ENCODE data around the gene MAGI3.

MAGI3 gene

GRCh38 chr1:113663165-113663951 lies 273.0 kb downstream of the MAGI3 start:
- no peak for DNase-seq

DNA sequence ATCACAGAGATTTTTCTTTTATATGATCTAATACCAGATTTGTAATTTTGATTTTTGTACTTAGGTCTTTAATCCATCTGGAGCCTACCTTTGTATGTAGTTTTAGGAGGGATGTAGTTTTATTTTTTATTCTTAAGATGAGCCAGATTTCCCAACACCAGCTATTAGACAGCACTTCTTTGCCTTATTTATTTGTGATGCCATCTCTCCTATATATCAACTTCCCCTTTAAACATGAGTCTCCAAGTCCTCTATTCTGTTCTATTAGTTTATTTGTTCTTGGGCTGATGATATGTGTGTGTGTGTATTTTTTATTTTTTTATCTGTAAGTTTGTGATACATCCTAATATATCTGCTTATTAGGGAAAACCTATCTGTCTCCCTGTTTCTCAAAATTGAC lies 274.8 kb downstream of the MAGI3 start:
- no peak for DNase-seq

GRCh38 chr1:113666126-113666525 lies 275.8 kb downstream of the MAGI3 start:
- no peak for DNase-seq

DNA sequence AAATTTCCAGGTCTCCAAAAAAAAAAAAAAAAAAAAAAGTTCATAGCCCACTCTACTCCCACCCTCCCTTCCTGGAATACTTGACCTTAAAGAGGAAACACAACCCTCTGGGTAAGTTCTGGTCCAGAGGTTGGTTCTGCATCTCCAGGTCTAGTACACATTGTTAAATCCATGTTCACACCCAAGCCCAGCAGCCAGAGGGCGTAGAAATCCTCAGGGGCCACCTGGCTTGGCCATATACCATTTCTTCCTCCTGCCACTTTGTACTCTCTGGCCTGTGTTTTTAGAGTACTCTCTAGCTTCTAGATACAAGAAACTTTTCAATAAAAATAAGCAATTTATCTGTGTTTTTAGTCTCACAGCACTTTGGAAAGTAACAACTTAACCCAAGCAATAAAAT lies 279.7 kb downstream of the MAGI3 start:
- DNase-seq, result no peak

DNA sequence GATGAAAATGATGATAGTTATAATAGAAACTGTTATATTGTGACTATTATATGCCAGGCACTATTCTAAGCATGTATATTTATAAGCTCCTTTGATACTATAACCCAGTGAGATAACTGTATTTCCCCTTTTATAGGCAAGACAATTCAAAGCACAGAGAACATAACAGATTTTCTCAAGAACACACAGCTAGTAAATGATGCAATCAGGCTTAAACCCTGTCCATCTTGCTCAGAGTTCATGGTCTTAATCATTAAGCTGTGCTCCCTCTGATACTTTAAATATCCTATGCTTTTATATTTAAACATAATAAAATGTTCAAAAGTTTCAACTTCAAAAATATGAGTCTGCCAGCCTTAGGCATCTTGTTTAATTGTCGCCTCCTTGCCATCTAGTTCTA lies 280.3 kb downstream of the MAGI3 start:
- DNase-seq, result no peak

DNA sequence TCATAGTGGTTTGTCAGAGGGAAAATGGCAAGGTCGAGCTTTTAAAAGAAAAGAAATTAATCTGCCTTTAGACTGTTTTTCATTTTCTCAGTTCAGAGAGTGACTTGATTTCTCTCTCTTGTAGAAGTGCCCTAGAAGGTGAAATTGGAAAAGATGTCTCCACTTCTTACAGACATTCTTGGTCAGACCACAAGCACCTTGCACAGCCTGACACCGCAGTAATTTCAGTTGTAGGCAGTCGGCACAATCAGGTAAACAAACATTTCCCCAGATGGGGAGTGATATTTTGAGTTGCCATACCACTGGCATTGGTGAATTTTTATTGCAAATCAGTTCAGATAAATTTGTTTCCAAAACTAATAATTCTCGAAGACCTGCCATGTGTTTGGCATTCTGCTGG lies 282.2 kb downstream of the MAGI3 start:
- no peak for DNase-seq

GRCh38 chr1:113674591-113674990 lies 284.3 kb downstream of the MAGI3 start:
- no peak for DNase-seq

GRCh38 chr1:113675302-113675701 lies 285.0 kb downstream of the MAGI3 start:
- no peak for DNase-seq

- no peak for DNase-seq
Observed at GRCh38 chr1:113676524-113676923, 286.2 kb downstream of the MAGI3 start.

DNA sequence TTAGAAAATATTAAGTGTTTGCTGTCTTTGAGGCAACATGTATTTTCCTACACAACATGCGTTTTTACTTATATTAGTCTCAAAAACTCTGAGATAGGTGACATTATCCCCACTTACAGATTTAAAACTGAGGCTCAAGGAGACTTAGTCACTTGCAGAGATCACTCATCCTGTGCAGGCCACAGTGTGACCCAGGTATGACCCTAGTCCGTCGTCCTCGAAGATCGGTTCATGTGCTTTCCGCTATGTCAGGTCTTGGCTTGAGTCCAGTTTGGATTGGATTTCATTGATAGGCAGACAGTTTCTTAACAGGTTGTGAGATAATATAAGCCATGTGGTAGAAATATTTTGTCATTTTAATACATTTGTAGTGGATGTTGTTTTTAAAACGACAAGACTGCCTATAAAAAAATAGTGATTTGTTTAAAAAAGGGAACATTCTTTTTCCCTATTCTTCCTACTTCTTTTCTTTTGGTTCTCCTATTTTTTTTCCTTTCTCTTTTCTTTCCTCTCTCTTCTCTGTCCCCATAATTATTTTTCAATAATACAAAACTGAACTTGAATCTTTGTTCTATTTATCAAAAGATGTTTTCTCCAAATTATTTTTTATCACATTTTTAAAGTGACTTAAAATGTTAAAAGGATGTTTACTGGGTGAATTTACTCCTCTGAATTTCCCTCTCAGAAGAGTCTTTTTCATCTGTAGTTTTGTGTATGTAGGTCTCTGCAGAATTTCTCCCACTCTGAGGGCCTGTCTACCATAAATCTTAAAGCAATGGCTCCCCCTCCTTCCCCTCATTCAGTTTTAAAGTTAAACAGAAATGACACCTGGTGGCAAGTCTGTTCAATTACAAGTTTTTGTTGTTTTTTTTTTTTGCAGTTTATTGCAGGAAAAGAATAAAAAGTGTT lies 287.2 kb downstream of the MAGI3 start:
- no peak for DNase-seq

GRCh38 chr1:113678159-113678469 lies 287.8 kb downstream of the MAGI3 start:
- no peak for DNase-seq

GRCh38 chr1:113681596-113682337 lies 291.5 kb downstream of the MAGI3 start:
- DNase-seq, result no peak

GRCh38 chr1:113683384-113684152 lies 293.3 kb downstream of the MAGI3 start:
- DNase-seq, result no peak

GRCh38 chr1:113684153-113684541 lies 293.8 kb downstream of the MAGI3 start:
- DNase-seq, result no peak

GRCh38 chr1:113686891-113687618 lies 296.7 kb downstream of the MAGI3 start:
- DNase-seq, result no peak

DNA sequence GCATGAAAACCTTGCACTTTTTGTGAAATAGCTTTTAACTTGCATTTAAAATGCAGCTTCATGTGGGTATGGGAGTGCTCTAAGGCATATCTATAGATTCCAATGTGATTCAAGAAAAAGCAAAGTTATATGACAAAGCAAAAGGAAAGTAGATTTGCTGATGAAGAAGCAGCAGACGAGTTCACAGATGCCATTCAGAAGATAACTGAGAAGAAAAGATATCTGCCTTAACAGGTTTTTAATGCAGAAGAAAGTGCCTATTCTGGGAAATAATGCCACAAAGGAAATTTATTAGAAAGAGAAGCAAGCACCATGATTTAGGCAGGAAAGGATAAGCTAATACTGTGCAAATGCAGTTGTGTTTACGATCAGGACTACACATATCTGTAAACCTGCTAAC lies 300.9 kb downstream of the MAGI3 start:
- no peak for DNase-seq

DNA sequence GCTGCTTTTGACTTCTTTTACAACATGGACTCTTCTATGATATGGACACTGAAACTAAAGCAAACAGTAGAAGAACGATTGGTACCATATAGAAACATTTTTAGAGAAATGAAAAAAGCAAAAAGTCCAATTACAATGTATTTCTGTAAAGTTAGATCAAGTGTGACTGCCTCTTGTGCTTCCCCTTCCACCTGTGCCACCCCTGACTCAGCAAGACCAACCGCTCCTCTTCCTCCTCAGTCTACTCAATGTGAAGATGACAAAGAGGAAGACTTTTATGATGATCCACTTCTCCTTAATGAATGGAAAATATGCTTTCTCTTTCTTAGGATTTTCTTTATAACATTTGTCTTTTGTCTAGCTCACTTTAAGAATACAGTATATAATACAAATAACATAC lies 302.0 kb downstream of the MAGI3 start:
- no peak for DNase-seq

DNA sequence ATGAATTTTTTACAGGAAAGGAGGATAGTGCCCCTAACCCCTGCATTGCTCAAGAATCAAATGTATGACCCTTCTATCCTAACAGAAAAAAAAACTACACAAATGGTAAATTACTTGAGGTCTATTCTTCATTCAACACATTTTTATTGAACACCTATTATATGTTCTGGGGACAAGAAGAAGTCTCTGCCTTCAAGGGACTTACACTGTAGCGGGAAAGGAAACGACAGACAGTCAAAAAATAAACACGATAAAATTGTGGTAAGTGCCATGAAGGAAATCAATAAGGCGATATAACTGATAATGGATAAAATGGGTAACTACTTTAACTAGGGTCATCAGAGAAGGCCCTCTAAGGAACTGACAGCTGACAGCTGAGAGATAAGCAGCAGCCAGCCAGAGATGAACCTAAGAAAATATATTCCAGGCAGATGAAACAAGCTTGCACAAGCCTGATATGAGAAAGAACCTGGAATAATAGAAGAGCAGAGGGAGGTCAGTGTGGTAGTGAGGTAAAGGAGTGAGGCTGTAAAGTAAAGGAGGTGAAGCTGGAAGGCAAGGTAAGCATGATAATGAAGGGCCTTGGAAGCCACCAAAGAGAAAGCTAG lies 302.6 kb downstream of the MAGI3 start:
- no peak for DNase-seq

DNA sequence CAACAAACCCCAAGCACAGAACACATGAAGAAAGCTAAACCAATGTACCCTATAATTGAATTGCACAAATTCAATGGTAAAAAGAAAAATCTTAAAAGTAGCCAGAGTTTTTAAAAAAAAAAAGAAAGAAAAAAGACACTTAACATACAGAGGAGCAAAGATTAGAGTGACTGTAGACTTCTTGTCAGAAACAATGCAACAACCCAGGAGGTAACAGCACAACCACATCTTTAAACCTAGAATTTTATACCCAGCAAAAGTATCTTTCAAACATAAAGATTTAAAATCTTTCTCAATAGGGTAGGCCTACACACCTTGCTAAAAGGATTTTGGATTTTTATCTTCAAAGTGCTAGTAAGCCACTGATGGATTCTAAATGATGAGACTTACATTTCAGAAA lies 304.6 kb downstream of the MAGI3 start:
- DNase-seq, result no peak

DNA sequence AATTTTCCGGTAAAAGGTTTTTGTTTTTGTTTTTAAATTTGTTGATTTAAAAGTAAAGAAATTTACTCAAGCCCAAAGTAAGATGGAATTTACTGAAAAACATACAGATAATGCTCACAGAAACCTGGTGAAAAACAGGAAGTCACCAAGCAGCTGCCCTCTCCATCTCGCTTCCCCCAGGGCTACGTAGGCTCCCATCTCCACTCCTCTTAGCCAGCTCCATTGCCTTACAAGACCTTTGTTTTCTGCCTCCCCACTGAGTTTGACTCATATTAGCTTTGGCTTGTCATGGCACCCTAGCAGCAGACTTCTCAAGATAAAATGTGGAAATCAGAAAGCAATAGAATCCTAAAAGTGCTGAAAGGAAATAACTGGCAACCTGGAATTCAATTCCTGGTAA lies 311.1 kb downstream of the MAGI3 start:
- no peak for DNase-seq

GRCh38 chr1:113714606-113715269 lies 324.4 kb downstream of the MAGI3 start:
- DNase-seq, result no peak

Data from stimulated activated CD4-positive, alpha-beta T cell treated with anti-CD3 and anti-CD28 coated beads, Interleukin-15, amount 100 ng/mL, for 24 hours (primary cell).